GM19351 (cell line): Measurements from ENCODE around the gene RNASE1.
"Not testable (repeated sequence)": the region's sequence is repeated elsewhere in the genome, so short reads cannot be mapped to it uniquely, and the experiment has no call there.

ENCODE experiments used
- ATAC-seq: cut with Tn5 transposase; IDR thresholded peaks from one replicate; pipeline ENCODE4 v1.9.1; 2021; ENCODE audit warnings: mild to moderate bottlenecking, moderate library complexity; ENCODE audit not compliant: unreplicated experiment

Gene RNASE1

GRCh38 chr14:20775043-20775442, 27.6 kb downstream of the RNASE1 start:
- ATAC-seq: no peak

DNA sequence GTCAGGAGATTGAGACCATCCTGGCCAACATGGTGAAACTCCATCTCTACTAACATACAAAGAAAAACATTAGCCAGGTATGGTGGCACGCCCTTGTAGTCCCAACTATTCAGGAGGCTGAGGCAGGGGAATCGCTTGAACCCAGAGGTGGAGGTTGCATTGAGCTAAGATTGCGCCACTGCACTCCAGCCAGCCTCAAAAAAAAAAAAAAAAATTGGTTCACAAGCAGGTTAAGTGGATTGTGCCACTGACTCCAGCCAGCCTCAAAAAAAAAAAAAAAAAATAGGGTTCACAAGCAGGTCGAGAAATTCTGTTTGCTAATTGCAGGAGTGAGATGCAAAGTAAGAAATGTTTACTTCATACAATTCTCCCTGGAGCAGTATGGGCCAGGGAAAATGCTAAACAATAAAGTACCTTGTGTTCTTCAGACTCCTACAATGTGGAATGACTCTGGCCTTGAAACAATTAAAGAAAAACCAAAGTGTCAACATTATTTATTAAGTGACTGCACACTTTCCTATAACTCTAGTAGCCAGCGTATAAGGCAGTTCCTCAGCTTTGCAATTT, 28.3 kb downstream of the RNASE1 start:
- no peak for ATAC-seq

DNA sequence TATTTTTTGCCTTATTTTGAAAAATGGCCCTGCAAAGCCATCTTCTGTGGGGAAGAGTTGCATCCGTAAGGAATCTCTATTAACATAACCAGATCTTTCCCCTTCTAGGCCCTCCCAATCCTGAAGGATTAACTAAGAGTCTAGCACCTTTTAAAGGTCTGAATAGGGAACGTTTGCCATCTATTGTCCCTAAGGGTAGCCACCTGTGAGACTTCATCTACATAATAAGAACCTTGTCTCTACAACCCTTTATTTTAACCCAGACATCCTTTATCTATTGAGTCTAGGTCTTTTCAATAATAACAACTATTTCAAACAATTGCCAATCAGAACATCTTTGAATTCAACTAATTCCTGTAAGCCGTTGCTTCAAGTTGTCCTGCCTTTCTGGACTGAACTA, 30.0 kb downstream of the RNASE1 start:
- ATAC-seq: no peak

GRCh38 chr14:20769421-20769820, 33.2 kb downstream of the RNASE1 start:
- no peak for ATAC-seq

- no peak for ATAC-seq
These were observed 34.1 kb downstream of the RNASE1 start for GRCh38 chr14:20768593-20768892.

DNA sequence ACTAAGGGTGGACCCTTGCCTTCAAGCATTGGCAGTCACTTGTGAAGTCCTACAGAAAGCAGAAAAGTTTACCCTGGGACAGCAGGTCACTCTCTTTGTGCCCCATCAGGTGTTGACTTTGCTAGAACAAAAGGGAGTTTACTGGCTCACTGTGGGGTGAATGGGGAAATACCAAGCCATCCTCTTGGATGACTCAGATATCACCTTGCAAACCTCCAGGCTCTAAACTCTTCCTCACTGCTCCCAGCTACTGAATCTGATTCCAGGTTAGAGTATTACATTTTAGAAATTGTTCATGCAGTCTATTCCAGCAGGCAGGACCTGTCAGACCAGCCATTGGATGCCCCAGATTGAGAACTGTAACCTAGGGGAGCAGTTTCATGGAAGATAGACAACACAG, 41.7 kb downstream of the RNASE1 start:
- no peak for ATAC-seq

GRCh38 chr14:20759465-20759864, 43.2 kb downstream of the RNASE1 start:
- not testable (repeated sequence) for ATAC-seq

- ATAC-seq: no peak
These were observed 44.7 kb downstream of the RNASE1 start for GRCh38 chr14:20757965-20758364.

- ATAC-seq: no peak
These were observed 47.6 kb downstream of the RNASE1 start for GRCh38 chr14:20755037-20755436.

DNA sequence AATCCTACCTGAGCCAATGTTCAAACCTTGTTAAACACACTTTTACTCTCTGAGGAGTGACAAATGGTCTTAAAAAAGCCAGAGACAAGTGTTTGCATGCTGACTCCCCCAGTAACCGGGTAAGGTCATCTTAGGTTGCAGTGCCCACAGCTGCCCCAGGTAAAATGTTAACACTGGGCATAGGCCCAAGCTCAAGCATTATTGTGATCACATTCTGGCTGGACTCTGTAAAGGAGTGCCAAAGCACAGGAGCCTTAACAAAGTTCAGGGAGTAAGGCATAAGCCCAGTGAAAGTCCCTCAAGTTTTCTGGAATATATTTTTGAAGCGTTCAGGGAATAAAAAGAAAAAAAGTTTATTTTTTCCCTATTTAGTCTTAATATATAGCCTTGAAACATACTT, 48.3 kb downstream of the RNASE1 start:
- ATAC-seq: no peak

DNA sequence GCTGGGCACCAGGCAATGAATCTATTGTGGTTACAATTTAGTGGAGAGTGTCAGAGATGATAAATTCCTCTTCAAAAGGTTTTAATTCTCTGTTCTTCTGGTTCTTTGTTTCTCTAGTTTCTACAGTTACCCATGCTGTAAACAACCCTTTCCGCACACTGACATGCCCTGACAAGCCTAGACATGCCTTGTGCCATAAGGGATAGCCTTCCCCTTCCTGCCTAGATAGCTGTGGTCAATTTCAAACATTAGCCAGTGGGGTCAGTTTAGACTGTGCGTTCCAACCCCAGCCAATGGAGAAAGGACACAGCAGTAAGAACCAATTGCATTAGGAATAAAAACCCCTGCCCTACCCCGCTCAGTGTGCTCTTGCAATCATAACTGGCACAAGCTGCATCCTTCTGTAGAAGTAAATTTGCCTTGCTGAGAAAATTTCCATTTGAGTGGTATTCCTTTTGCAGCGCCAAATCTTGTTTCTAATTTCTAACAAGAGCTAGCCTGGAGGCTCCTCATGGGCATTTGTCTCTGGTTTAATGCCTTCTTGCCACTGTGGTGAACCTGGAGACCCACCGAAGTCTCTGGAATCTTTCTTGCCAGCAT, 50.6 kb downstream of the RNASE1 start:
- ATAC-seq: no peak
